ENCODE data around the gene SH2D6. TPM values are rescaled to one million over a fixed set of nuclear protein-coding genes. Genes with fewer than 3 reads are reported as not detected.

Gene SH2D6
- total and polyA plus RNA-seq, 2 experiments from 2014 or later = 0.31 TPM; not detected in 1

DNA sequence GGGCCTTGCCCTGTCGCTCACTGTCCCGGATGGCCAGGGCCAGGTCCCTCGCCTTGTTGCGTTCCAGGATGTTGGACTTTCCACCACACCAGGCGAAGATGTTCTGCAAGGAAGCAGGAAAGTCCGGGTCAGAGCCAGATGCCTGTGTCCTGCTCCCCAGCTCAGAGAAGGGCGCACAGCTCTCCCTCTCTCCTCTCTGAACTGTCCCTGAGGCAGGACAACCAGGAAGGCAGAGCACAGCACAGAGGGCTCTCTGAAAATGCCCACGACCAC lies 19.4 kb upstream of the SH2D6 start:
- H3F3A ChIP-seq (ENCODE audit: insufficient read depth) = peaks cover 14% of the 10 kb centered on the region
- H2AFZ ChIP-seq = no peak overlapping the region
- peaks cover 15% of the 10 kb centered on the region for H3K36me3 ChIP-seq (ENCODE audit: low read depth)
- peaks cover 27% of the 10 kb centered on the region for H3K79me2 ChIP-seq (ENCODE audit: insufficient read depth)
- H3K9ac ChIP-seq = no peak overlapping the region
- WGBS, 2 experiments (ENCODE audit: low coverage in 1 of 2, low lambda C conversion rate in 2 of 2, missing lambda C conversion rate in 2 of 2) = 93 to 95% methylated on average over 8 of the region's 8 CpGs
- H3K27me3 ChIP-seq (replicated peaks; ENCODE audit: insufficient read depth) = no peaks in the 10 kb centered on the region
- no peaks in the 10 kb centered on the region for H4K20me1 ChIP-seq (ENCODE audit: insufficient read depth)
- H3K27ac ChIP-seq = no peak overlapping the region
- TF ChIP-seq EZH2 (IDR thresholded peaks at IDR 0.05; ENCODE audit: insufficient read depth, poor library complexity, severe bottlenecking) = no peak
- no peak for TF ChIP-seq EZH2phosphoT487 (IDR thresholded peaks at IDR 0.05; ENCODE audit: insufficient read depth, low read depth)
- H3K4me2 ChIP-seq (ENCODE audit: unreplicated experiment) = no peak overlapping the region
- in situ Hi-C loops (cut with MboI) = no loop called here
- no peaks in the 10 kb centered on the region for H3K9me3 ChIP-seq (ENCODE audit: low read depth)
- H3K9me2 ChIP-seq (ENCODE audit: insufficient read depth) = no peaks in the 10 kb centered on the region
- H3K4me3 ChIP-seq = no peak overlapping the region
- peaks cover 10% of the 10 kb centered on the region for H3K4me1 ChIP-seq (ENCODE audit: insufficient read depth)
- no peak for DNase-seq

DNA sequence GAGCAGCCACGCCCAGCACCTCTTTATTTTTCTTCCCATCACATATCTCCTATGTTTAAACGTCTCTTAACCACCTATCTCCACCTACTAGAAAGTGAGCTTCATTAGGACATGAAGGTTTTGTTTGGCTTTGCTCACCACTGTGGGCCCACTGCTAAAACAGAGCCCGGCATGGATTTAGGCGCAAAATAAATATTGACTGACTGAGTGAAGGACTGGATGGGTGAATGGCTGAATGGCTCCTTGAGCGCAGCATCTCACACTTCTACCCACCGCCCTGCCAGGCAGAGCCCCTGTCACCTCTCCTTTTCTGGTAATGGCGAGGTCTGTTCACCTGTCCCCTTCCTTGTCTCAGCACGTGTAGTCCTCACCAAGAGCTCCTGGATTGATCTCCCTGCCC lies 18.5 kb upstream of the SH2D6 start:
- no peaks in the 10 kb centered on the region for H3K9me3 ChIP-seq (ENCODE audit: low read depth)
- H3K36me3 ChIP-seq (ENCODE audit: low read depth) = peaks cover 15% of the 10 kb centered on the region
- no peaks in the 10 kb centered on the region for H3K27me3 ChIP-seq (replicated peaks; ENCODE audit: insufficient read depth)
- peaks cover 12% of the 10 kb centered on the region; the same call in 1 of the 2 replicates for H3F3A ChIP-seq (ENCODE audit: insufficient read depth)
- no peak overlapping the region for H3K9ac ChIP-seq
- TF ChIP-seq EZH2phosphoT487 (IDR thresholded peaks at IDR 0.05; ENCODE audit: insufficient read depth, low read depth) (no peak), EZH2 (IDR thresholded peaks at IDR 0.05; ENCODE audit: insufficient read depth, poor library complexity, severe bottlenecking) (no peak)
- no peak overlapping the region for H3K27ac ChIP-seq
- WGBS, 2 experiments (ENCODE audit: low coverage in 1 of 2, low lambda C conversion rate in 2 of 2, missing lambda C conversion rate in 2 of 2) = 91 to 97% methylated on average over 8 of the region's 8 CpGs
- H3K79me2 ChIP-seq (ENCODE audit: insufficient read depth) = peaks cover 31% of the 10 kb centered on the region
- H2AFZ ChIP-seq = no peak overlapping the region
- no peak for DNase-seq
- in situ Hi-C loops (cut with MboI) = no loop called here
- no peak overlapping the region for H3K4me3 ChIP-seq
- no peaks in the 10 kb centered on the region for H4K20me1 ChIP-seq (ENCODE audit: insufficient read depth)
- no peak overlapping the region for H3K4me2 ChIP-seq (ENCODE audit: unreplicated experiment)
- H3K4me1 ChIP-seq (ENCODE audit: insufficient read depth) = peaks cover 4% of the 10 kb centered on the region
- no peaks in the 10 kb centered on the region for H3K9me2 ChIP-seq (ENCODE audit: insufficient read depth)

DNA sequence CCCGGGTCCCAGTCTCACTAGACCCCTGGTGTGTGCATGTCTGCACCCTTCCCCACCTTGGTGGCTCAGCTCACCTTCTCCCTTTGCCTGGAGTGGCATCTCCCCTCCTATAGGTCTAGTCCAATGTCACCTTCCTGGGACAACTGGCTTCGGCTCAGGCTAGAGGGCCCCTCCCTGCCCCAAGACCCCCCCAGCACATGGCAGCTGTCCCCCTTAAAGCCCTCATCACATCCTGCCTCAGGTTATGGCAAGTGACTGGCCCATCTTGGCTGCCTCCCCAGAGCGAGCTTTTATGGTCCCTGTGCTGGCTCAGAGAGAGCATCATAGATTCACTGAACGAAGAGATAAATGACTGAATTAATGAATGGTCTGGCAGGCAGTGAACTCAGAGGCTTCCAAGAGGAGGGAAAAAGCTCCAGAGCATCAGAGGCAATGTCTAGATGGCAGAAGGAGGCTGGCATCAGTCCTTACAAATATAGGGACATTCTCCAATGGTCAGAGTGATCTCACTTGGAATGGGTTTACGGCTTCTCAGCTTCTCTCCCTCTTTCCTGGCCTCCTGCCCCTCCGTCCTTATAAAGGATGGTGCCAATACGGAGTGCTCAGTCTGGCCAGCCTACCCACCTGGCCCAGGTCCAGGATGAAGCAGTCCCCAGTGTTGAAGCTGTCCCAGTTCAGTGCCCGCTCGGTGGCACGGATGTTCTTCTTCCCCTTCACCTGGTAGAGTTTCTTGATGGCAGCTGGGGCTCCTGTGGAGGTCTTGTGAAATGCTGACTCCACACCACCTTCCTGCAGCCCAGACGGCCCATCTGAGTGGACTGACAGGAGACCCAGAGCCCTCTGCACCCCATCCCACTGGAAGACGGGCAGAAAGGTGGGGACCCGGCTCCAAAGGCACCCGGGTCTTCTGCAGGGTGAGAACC lies 17.7 kb upstream of the SH2D6 start:
- Histone ChIP-seq H3K4me1 (ENCODE audit: insufficient read depth) (peaks cover 9% of the 10 kb centered on the region), H3K4me2 (ENCODE audit: unreplicated experiment) (no peak overlapping the region), H3K27ac (no peak overlapping the region), H3K4me3 (no peak overlapping the region), H3K79me2 (ENCODE audit: insufficient read depth) (peaks cover 31% of the 10 kb centered on the region), H3K9ac (no peak overlapping the region), H3K36me3 (ENCODE audit: low read depth) (peaks cover 13% of the 10 kb centered on the region), H3F3A (ENCODE audit: insufficient read depth) (peaks cover 13% of the 10 kb centered on the region), H2AFZ (no peak overlapping the region), H3K27me3 (replicated peaks; ENCODE audit: insufficient read depth) (no peaks in the 10 kb centered on the region), H3K9me3 (ENCODE audit: low read depth) (no peaks in the 10 kb centered on the region), H3K9me2 (ENCODE audit: insufficient read depth) (no peaks in the 10 kb centered on the region), H4K20me1 (ENCODE audit: insufficient read depth) (no peaks in the 10 kb centered on the region)
- in situ Hi-C loops (cut with MboI) = no loop called here
- WGBS, 2 experiments (ENCODE audit: low coverage in 1 of 2, low lambda C conversion rate in 2 of 2, missing lambda C conversion rate in 2 of 2) = 80 to 81% methylated on average over 14 of the region's 14 CpGs
- no peak for DNase-seq
- no peak for TF ChIP-seq EZH2 (IDR thresholded peaks at IDR 0.05; ENCODE audit: insufficient read depth, poor library complexity, severe bottlenecking)
- TF ChIP-seq EZH2phosphoT487 (IDR thresholded peaks at IDR 0.05; ENCODE audit: insufficient read depth, low read depth) = no peak

DNA sequence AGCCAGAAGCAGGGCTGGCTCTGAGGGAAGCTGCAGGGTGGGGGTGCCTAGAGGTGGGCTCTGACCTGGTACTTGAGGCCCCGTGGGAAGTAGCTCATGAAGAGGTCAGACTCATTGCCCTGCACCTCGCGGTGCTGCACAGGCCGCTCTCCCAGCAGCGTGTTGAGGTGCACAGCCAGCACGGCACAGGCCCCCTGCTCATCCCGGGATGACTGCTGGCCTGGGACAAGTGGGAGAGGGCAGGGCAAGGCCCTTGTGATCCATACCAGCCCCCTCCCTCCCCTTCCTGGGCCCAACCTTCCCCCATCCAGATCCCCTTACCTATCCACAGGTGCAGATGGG lies 17.1 kb upstream of the SH2D6 start:
- Histone ChIP-seq H3K9me2 (ENCODE audit: insufficient read depth) (no peaks in the 10 kb centered on the region), H3K9ac (no peak overlapping the region), H3K27ac (no peak overlapping the region), H3K4me3 (no peak overlapping the region), H3K9me3 (ENCODE audit: low read depth) (no peaks in the 10 kb centered on the region), H3K27me3 (replicated peaks; ENCODE audit: insufficient read depth) (no peaks in the 10 kb centered on the region), H2AFZ (no peak overlapping the region), H3K36me3 (ENCODE audit: low read depth) (peaks cover 7% of the 10 kb centered on the region; the same call in 1 of the 2 replicates), H4K20me1 (ENCODE audit: insufficient read depth) (no peaks in the 10 kb centered on the region), H3F3A (ENCODE audit: insufficient read depth) (peaks cover 16% of the 10 kb centered on the region), H3K79me2 (ENCODE audit: insufficient read depth) (peaks cover 31% of the 10 kb centered on the region), H3K4me2 (ENCODE audit: unreplicated experiment) (no peak overlapping the region), H3K4me1 (ENCODE audit: insufficient read depth) (peaks cover 13% of the 10 kb centered on the region)
- 92 to 96% methylated on average over 6 to 7 of the region's 7 CpGs for WGBS, 2 experiments (ENCODE audit: low coverage in 1 of 2, low lambda C conversion rate in 2 of 2, missing lambda C conversion rate in 2 of 2)
- in situ Hi-C loops (cut with MboI) = no loop called here
- no peak for DNase-seq
- TF ChIP-seq EZH2phosphoT487 (IDR thresholded peaks at IDR 0.05; ENCODE audit: insufficient read depth, low read depth) (no peak), EZH2 (IDR thresholded peaks at IDR 0.05; ENCODE audit: insufficient read depth, poor library complexity, severe bottlenecking) (no peak)

All from GM23248 (cell line).